Measurements from ENCODE around the gene HNRNPLL. TPM values are rescaled to one million over a fixed set of nuclear protein-coding genes. Genes with fewer than 3 reads are reported as not detected.

The HNRNPLL gene
- total and polyA plus RNA-seq, 10 donors, result 4.8 to 53.4 (median 33.9) TPM

- 59 to 84% (median 73%) methylated on average over 2 of the region's 2 CpGs for WGBS, 5 donors
- intact Hi-C loops (cut with DNase I; ENCODE audit: low total_unique reads), result no loop called here
- H3K27me3 ChIP-seq (replicated peaks in 1 of 7), result no peaks in the 10 kb centered on the region
- H3K9me3 ChIP-seq, result no peaks in the 10 kb centered on the region
- H3K4me3 ChIP-seq, result no peak overlapping the region
- TF ChIP-seq POLR2AphosphoS5 (IDR thresholded peaks at IDR 0.05) (no peak), CTCF (IDR thresholded peaks at IDR 0.05 in 8 of 11, conservative IDR thresholded peaks at IDR 0.05 in 3 of 11) (no peak), POLR2A (IDR thresholded peaks at IDR 0.05) (no peak)
- peaks cover 0 to 16% (median 0%) of the 10 kb centered on the region in 6 donors for H3K36me3 ChIP-seq
- H3K27ac ChIP-seq, result peak overlapping the region in 2 of 8 donors; percentile 15 to 95
- no peak for DNase-seq
- H3K4me1 ChIP-seq, result peaks cover 0 to 98% (median 29%) of the 10 kb centered on the region in 6 donors
These were observed 9.8 kb downstream of the HNRNPLL start for GRCh38 chr2:38592951-38593350.

DNA sequence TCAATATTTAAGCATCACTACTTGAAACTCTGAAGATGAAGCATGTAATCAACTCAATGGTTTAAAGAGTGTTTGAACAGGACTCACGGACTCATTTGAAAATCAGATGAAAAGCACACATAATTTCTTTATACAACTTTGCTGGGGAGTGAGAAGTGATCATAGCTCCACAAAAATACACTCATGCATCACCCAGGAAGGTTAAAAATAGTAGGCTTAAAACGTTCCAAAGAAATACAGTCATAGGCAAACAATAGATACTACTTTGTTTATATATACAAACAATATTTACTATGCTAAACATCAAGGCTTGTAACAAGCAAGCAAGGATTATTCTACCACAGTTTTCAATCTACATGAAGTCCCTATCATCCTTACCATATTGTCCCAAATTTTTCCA lies 11.6 kb downstream of the HNRNPLL start:
- Histone ChIP-seq H3K27me3 (replicated peaks in 1 of 7) (no peaks in the 10 kb centered on the region), H3K27ac (peak overlapping the region in 2 of 8 donors; percentile 16 to 27), H3K4me3 (no peak overlapping the region), H3K4me1 (peaks cover 0 to 96% (median 23%) of the 10 kb centered on the region in 6 donors), H3K36me3 (peaks cover 0 to 21% (median 0%) of the 10 kb centered on the region in 6 donors), H3K9me3 (no peaks in the 10 kb centered on the region)
- 53 to 74% (median 65%) methylated on average over 2 of the region's 2 CpGs for WGBS, 5 donors
- TF ChIP-seq POLR2AphosphoS5 (IDR thresholded peaks at IDR 0.05), result no peak
- TF ChIP-seq POLR2A (IDR thresholded peaks at IDR 0.05), result no peak
- TF ChIP-seq CTCF (IDR thresholded peaks at IDR 0.05 in 8 of 11, conservative IDR thresholded peaks at IDR 0.05 in 3 of 11), result no peak
- intact Hi-C loops (cut with DNase I; ENCODE audit: low total_unique reads), result no loop called here
- no peak for DNase-seq

- Histone ChIP-seq H3K4me3 (no peak overlapping the region), H3K9me3 (no peaks in the 10 kb centered on the region), H3K27me3 (replicated peaks in 1 of 7) (no peaks in the 10 kb centered on the region), H3K36me3 (peaks cover 0 to 23% (median 0%) of the 10 kb centered on the region in 6 donors), H3K27ac (no peak overlapping the region), H3K4me1 (peaks cover 0 to 96% (median 25%) of the 10 kb centered on the region in 6 donors)
- DNase-seq, result no peak
- TF ChIP-seq POLR2A (IDR thresholded peaks at IDR 0.05) (no peak), CTCF (IDR thresholded peaks at IDR 0.05 in 8 of 11, conservative IDR thresholded peaks at IDR 0.05 in 3 of 11) (peak in 1 of 11 experiments; percentile 22), POLR2AphosphoS5 (IDR thresholded peaks at IDR 0.05) (no peak)
- 89 to 95% (median 90%) methylated on average over 3 of the region's 3 CpGs for WGBS, 5 donors
- intact Hi-C loops (cut with DNase I; ENCODE audit: low total_unique reads), result no loop called here
These were observed 12.7 kb downstream of the HNRNPLL start for GRCh38 chr2:38590053-38590452.

GRCh38 chr2:38586931-38587330 lies 15.8 kb downstream of the HNRNPLL start:
- peaks cover 0 to 47% (median 0%) of the 10 kb centered on the region in 6 donors for H3K36me3 ChIP-seq
- H3K9me3 ChIP-seq, result no peaks in the 10 kb centered on the region
- H3K4me1 ChIP-seq, result peaks cover 0 to 82% (median 10%) of the 10 kb centered on the region in 6 donors
- H3K27ac ChIP-seq, result peak overlapping the region in 1 of 8 donors; percentile 34
- H3K4me3 ChIP-seq, result no peak overlapping the region
- WGBS, 5 donors, result 50 to 81% (median 68%) methylated on average over 3 of the region's 3 CpGs
- intact Hi-C loops (cut with DNase I; ENCODE audit: low total_unique reads), result no loop called here
- TF ChIP-seq POLR2A (IDR thresholded peaks at IDR 0.05) (no peak), POLR2AphosphoS5 (IDR thresholded peaks at IDR 0.05) (no peak), CTCF (IDR thresholded peaks at IDR 0.05 in 8 of 11, conservative IDR thresholded peaks at IDR 0.05 in 3 of 11) (no peak)
- no peaks in the 10 kb centered on the region for H3K27me3 ChIP-seq (replicated peaks in 1 of 7)
- DNase-seq, result no peak
